Sigmoid colon (tissue), 7 donors: ENCODE measurements around the gene SERINC5. TPM values are rescaled to one million over a fixed set of nuclear protein-coding genes. Genes with fewer than 3 reads are reported as not detected.
"Not testable (repeated sequence)": the region's sequence is repeated elsewhere in the genome, so short reads cannot be mapped to it uniquely, and the experiment has no call there.

ENCODE experiments used
- DNase-seq: peaks from one replicate; pipeline ENCODE4 v3.0.0-alpha.2; 2019
- H3K27ac ChIP-seq, 4 donors: fragments of 200-600 bp; sonication (generic); one replicate each; pipeline ENCODE4 v1.5.1; 2016 to 2019; ENCODE audit warnings: mild to moderate bottlenecking in 1 of 4
- H3K27me3 ChIP-seq, 3 donors: fragments of 200-600 bp; sonication (generic); one replicate each; pipeline ENCODE4 v1.5.1; 2019; ENCODE audit warnings: mild to moderate bottlenecking in 1 of 3
- H3K36me3 ChIP-seq, 4 donors: fragments of 200-600 bp; sonication (generic); one replicate each; pipeline ENCODE4 v1.5.1; 2016 to 2019
- H3K4me1 ChIP-seq, 4 donors: fragments of 200-600 bp; sonication (generic); one replicate each; pipeline ENCODE4 v1.5.1; 2017 to 2019
- H3K4me3 ChIP-seq, 4 donors: fragments of 200-600 bp; sonication (generic); one replicate each; pipeline ENCODE4 v1.5.1; 2017 to 2019; ENCODE audit warnings: mild to moderate bottlenecking in 2 of 4, moderate library complexity in 1 of 4
- H3K9me3 ChIP-seq, 4 donors: fragments of 200-600 bp in 3 of 4; sonication (generic) in 3 of 4; one replicate each; pipeline versions ENCODE4 v1.5.1 to v1.6.1; 2013 to 2019
- CTCF ChIP-seq, 4 experiments: fragments of 450-650 bp in 3 of 4; fragments of 200-600 bp in 1 of 4; IDR thresholded peaks; one replicate each; pipeline ENCODE4 v1.5.1; 2016 to 2019; ENCODE audit warnings: antibody characterized with exemption in 4 of 4, mild to moderate bottlenecking in 3 of 4, moderate library complexity in 2 of 4
- EP300 ChIP-seq, 4 donors: sonication (generic); formaldehyde crosslinking; IDR thresholded peaks; one replicate each; pipeline ENCODE4 v1.6.1; 2017; ENCODE audit warnings: antibody characterized with exemption in 4 of 4
- POLR2A ChIP-seq, 2 donors: fragments of 450-650 bp; IDR thresholded peaks; one replicate each; pipeline ENCODE4 v1.6.1; 2016; ENCODE audit warnings: antibody characterized with exemption in 2 of 2, mild to moderate bottlenecking in 2 of 2, moderate library complexity in 2 of 2
- POLR2AphosphoS5 ChIP-seq, 4 donors: sonication (generic); formaldehyde crosslinking; IDR thresholded peaks; one replicate each; pipeline ENCODE4 v1.6.1; 2017; ENCODE audit warnings: antibody characterized with exemption in 4 of 4
- WGBS, 2 donors: extraction: QIAGEN DNeasy Blood & Tissue Kit; methylation state at CpG; one replicate each; pipeline ENCODE4 v1.1.7; 2013; 5-methylcytosine and 5-hydroxymethylcytosine counted together
- intact Hi-C: fragments of 100-400 bp; cut with DNase I; formaldehyde crosslinking; loops from one replicate; pipeline ENCODE4 v1.15.1; 2023
- polyA plus RNA-seq, 3 donors: library from polyadenylated mRNA; stranded (reverse); fragments of 200-250 nt; gene quantifications; one replicate each; pipeline ENCODE4 v1.2.3, GENCODE V29; 2013
- total RNA-seq, 4 donors: library from RNA; depleted of rRNA; stranded (reverse); fragments of >200 nt; gene quantifications; one replicate each; pipeline ENCODE4 v1.1.0, GENCODE V29; 2016
- donor health status: healthy with polysubstance abuse.
- donor health status: Bipolar disorder and iron deficiency.
- donor health status: healthy.

The SERINC5 gene
- total and polyA plus RNA-seq, 7 donors, result 3.6 to 25.9 (median 9.6) TPM

DNA sequence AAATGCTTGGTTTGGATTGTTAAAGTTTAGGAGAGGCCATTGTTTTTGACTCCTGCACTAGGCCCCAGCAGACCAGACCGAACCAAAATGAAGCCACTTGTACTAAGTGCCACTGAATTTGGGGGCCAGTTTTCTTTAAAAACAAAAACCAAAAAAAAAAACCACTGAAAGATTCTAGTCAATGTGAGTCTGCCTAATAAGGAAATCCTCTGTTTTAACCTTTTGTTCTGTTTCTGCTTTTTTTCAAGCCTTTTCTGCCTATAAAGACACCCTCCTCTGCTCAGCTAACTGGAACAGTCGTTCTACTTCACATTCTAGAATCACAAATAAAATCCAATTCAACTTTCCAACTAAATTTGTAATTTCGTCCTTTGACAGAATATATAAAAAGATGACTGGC, 64.9 kb downstream of the SERINC5 start:
- DNase-seq, result no peak
- intact Hi-C loops, result no loop called here
- 52 to 83% methylated on average over 3 of the region's 3 CpGs for WGBS, 2 donors
- peak overlapping the region in 3 of 4 donors; percentile 39 to 78 (median 76) for H3K27ac ChIP-seq
- H3K4me1 ChIP-seq, result peaks cover 0 to 57% (median 47%) of the 10 kb centered on the region in 4 donors
- H3K4me3 ChIP-seq, result no peak overlapping the region
- no peaks in the 10 kb centered on the region for H3K27me3 ChIP-seq
- TF ChIP-seq POLR2A (IDR thresholded peaks at IDR 0.05), result no peak
- no peak for TF ChIP-seq POLR2AphosphoS5 (IDR thresholded peaks at IDR 0.05)
- no peak for TF ChIP-seq CTCF (IDR thresholded peaks at IDR 0.05)
- no peak for TF ChIP-seq EP300 (IDR thresholded peaks at IDR 0.05)
- no peaks in the 10 kb centered on the region for H3K36me3 ChIP-seq
- H3K9me3 ChIP-seq, result no peaks in the 10 kb centered on the region

DNA sequence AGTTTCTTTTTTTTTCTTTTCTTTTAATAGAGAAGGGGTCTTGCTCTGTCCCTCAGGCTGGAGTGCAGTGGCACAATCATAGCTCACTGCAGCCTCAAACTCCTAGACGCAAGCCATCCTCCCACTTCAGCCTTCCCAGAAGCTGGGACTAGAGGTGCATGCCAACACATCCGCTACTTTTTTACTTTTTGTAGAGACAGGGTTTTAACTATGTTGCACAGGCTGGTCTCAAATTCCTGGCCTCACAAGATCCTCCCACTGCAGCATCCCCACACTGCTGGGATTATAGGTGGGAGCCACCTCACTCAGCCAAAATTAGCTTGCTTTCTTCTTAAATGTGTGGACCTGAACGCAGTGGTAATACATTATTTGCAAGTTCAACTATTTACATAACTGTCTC, 66.1 kb downstream of the SERINC5 start:
- H3K9me3 ChIP-seq, result no peaks in the 10 kb centered on the region
- H3K27me3 ChIP-seq, result no peaks in the 10 kb centered on the region
- H3K36me3 ChIP-seq, result no peaks in the 10 kb centered on the region
- 61 to 69% methylated on average over 3 of the region's 3 CpGs for WGBS, 2 donors
- no peak for DNase-seq
- H3K4me3 ChIP-seq, result no peak overlapping the region
- TF ChIP-seq POLR2AphosphoS5 (IDR thresholded peaks at IDR 0.05) (no peak), POLR2A (IDR thresholded peaks at IDR 0.05) (no peak), CTCF (IDR thresholded peaks at IDR 0.05) (no peak), EP300 (IDR thresholded peaks at IDR 0.05) (no peak)
- intact Hi-C loops, result no loop called here
- peaks cover 0 to 45% (median 35%) of the 10 kb centered on the region in 4 donors for H3K4me1 ChIP-seq
- no peak overlapping the region for H3K27ac ChIP-seq

GRCh38 chr5:80189201-80189600, 66.6 kb downstream of the SERINC5 start:
- TF ChIP-seq CTCF (IDR thresholded peaks at IDR 0.05), result no peak
- no peak for TF ChIP-seq POLR2A (IDR thresholded peaks at IDR 0.05)
- no peak for TF ChIP-seq EP300 (IDR thresholded peaks at IDR 0.05)
- no peak for TF ChIP-seq POLR2AphosphoS5 (IDR thresholded peaks at IDR 0.05)
- DNase-seq, result no peak
- no peak overlapping the region for H3K27ac ChIP-seq
- 70 to 76% methylated on average over 8 of the region's 8 CpGs for WGBS, 2 donors
- no peaks in the 10 kb centered on the region for H3K27me3 ChIP-seq
- H3K4me1 ChIP-seq, result peaks cover 0 to 41% (median 33%) of the 10 kb centered on the region in 4 donors
- no peaks in the 10 kb centered on the region for H3K9me3 ChIP-seq
- intact Hi-C loops, result no loop called here
- H3K36me3 ChIP-seq, result no peaks in the 10 kb centered on the region
- H3K4me3 ChIP-seq, result peak overlapping the region in 1 of 4 donors; percentile 8

- H3K9me3 ChIP-seq, result no peaks in the 10 kb centered on the region
- TF ChIP-seq EP300 (IDR thresholded peaks at IDR 0.05) (no peak), POLR2AphosphoS5 (IDR thresholded peaks at IDR 0.05) (no peak), CTCF (IDR thresholded peaks at IDR 0.05) (no peak), POLR2A (IDR thresholded peaks at IDR 0.05) (no peak)
- no peaks in the 10 kb centered on the region for H3K36me3 ChIP-seq
- 68 to 82% methylated on average over 6 of the region's 6 CpGs for WGBS, 2 donors
- no peak overlapping the region for H3K4me3 ChIP-seq
- H3K27me3 ChIP-seq, result no peaks in the 10 kb centered on the region
- DNase-seq, result no peak
- H3K4me1 ChIP-seq, result peaks cover 0 to 27% (median 17%) of the 10 kb centered on the region in 4 donors
- intact Hi-C loops, result no loop called here
- H3K27ac ChIP-seq, result no peak overlapping the region
Measured at GRCh38 chr5:80187421-80188090, 68.3 kb downstream of the SERINC5 start.

GRCh38 chr5:80185535-80185934, 70.3 kb downstream of the SERINC5 start:
- H3K36me3 ChIP-seq, H3K4me3 ChIP-seq, DNase-seq, H3K9me3 ChIP-seq, H3K27ac ChIP-seq, intact Hi-C loops, H3K27me3 ChIP-seq: not testable (repeated sequence)
- WGBS, 2 donors, result 34 to 67% methylated on average over 9 of the region's 9 CpGs
- H3K4me1 ChIP-seq, result peaks cover 0 to 24% (median 8%) of the 10 kb centered on the region in 4 donors
